GM19193 (cell line): ENCODE measurements around the gene SORCS2.

ENCODE experiments used
- POLR2A ChIP-seq: IDR thresholded peaks from 4 replicates; pipeline ENCODE4 v1.6.1; 2011; ENCODE audit not compliant: insufficient read depth, insufficient read length; ENCODE audit errors: extremely low read depth

SORCS2 gene

DNA sequence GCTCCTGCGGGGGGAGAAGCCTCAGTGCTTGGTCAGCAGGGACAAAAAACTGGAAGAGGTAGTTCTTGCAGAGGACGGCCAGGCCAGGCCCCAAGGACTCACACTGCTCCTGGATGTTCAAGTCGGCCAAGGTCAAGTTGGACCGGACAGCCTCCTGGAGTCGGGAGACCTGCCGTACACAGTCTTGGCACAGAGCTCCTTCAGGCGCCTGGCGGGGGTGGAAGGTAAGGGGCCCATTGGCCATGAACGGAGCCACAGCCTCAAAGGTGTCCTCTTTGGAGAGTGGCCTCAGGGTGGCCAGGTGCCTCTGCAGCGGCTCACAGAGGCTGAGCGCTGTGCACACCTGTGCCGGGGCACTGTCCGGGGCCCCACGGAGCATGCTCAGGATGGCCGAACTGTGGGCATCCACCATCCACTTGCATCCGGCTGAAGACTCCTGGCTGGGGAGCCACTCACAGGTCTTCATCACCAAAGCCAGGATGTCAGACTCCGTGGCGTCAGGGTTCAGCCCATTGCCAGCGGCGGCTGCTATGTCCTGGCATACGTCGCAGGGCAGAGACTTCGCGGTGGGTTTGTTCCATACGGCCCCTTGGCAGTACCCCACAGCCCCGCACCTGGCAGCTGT lies 241.9 kb downstream of the SORCS2 start:
- TF ChIP-seq POLR2A = no peak

DNA sequence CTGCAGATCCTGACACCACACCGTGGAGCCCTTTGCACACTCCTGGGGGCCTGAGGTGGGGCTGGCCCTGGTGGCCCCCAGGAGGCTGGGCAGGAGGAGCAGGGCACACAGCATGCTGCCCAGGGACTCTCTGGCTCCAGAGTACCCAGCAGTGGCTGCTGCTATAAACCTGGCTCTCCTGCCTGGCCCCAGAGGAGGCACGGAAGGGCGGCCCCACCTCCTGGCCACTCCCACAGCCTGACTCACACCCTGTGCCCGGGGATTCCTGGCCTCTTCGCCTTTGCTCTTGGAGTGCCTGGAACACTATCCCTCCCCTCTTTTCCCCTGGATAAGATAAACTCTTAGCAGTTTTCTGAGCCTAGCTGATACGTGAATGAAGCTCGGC lies 242.4 kb downstream of the SORCS2 start, which contains the start of gene PSAPL1:
Gene PSAPL1, minus strand, starts transcription at position 165 of the 385 bp plus-strand sequence. Its CDS starts 51 bp downstream, at position 114.
- TF ChIP-seq POLR2A = no peak

DNA sequence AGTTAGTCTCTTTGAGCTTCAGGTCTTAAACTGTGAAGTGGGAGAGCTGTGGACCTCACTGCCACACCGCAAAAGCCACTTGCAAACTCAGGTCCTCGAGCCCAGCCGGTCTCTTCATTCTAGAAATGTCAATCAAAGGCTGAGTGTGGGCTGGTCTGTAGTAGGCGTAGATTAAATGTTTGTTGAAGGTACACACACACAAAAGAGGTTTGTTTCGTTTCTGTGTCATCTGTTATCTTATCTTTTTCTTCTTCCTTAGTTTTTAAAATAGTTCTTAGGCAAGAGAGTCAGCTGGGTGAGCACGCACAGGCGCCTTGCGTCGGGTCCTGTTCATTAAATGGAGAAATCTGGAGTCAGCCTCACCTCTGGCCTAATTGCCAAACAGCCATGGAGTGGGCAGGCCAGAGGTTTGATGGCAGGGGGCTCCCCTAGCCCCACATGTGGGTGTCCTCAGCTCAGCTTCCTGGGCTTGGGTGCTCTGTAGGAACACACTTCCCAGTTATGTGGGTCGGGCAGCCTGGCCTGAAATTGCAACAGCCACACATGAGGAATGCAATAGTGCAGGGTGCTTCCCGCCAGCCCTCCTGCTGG lies 243.2 kb downstream of the SORCS2 start:
- no peak for TF ChIP-seq POLR2A

DNA sequence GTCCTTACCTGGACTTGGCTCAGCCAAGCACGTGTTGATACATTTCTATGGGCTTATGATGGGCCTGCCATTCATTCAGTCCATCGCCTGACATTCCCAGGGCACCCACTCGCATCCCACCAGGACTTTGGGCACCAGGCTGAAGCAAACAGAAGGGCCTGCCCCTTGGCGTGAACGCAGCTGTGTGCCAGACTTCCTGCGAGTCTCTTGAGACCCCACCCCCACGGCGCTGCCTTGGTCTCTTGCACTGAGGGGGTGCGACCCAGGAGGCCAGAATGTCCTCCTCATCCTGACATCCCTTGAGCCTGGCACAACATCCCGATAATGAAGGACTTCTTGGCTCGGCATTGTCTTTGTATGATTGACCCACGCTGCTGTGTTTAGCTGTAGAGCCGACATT lies 243.9 kb downstream of the SORCS2 start:
- no peak for TF ChIP-seq POLR2A

DNA sequence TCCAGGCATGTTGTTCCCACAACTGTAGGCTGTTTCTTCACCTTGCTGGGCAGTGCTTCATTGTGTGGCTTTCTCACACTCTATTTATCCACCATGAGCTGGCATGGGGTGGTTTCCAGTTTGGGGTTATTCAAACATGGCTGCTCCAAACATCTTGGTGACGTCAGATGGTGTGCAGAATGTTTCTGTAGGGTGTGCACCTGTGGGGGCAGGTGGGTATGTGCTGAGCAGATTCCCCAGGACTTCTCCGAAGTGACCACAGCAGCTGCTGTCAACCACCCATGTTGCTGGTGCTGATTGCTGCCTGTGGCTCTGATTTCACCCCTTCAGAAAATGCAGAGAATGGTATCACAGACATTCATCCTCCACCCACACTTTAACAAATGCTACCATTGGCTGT lies 247.4 kb downstream of the SORCS2 start:
- TF ChIP-seq POLR2A = no peak

DNA sequence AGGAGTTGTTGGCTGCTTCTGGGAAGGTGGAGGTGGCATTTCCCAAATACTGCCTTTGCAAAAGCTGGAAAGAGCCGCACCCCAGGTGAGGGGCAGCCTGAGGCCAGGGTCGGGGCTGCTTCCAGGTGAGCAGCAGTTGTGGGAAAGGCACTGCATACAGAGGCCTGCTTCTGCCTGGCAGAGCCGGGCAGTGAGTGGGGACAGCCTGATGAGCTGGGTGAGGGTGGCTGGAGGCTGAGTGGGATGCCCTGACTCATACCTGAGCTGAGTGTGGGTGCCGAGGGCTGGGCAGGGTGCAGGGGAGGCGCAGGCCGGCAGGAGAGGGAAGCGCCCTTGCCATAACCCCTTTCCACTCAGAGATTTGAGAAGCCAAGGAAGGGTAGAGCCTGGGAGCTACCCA lies 248.9 kb downstream of the SORCS2 start:
- TF ChIP-seq POLR2A = no peak

DNA sequence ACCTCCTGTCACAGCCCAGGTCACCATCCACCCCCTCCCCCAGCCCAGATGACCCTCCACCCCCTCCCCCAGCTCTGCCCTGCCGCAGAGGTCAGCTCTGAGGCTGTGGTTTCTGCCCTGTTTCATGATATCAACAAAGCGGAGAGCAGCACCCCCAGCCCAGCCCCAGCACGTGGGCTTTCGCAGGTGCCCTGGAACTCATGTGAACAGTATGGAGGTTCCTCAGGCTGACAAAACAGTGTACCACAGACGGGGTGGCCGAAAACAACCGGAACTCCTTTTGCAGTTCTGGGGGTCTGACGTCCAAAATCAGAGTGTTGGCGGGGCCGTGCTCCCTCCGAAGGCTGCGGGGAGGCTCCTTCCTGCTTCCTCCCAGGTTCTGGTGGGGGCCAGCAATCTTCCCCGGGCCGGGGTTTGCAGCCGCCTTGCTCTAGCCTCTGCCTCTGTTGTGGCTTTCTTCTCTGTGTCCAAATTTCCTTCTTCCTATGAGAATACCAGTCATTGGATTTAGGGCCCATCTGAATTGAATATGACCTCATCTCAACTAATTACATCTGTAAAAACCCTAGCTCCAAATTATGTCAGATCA lies 250.3 kb downstream of the SORCS2 start:
- no peak for TF ChIP-seq POLR2A

DNA sequence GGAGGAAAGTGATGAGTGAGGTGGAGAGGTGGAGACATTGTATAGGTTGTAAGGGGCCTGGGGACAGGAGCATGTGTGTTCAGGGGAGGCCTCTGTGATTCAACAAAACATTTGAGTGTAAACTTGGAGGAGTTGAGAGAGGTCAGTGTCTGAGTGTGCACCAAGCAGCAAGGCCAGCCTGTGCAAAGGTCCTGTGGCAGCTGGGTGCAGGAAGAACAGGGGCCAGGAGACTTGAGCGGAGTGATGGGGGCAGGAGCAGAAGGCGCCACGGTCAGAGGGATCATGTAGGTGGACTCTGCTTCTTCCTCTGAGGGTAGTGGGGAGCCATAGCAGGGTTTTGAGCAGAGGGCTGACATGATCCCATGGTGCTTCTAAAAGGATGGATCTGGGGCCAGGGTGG lies 252.0 kb downstream of the SORCS2 start:
- TF ChIP-seq POLR2A = no peak

DNA sequence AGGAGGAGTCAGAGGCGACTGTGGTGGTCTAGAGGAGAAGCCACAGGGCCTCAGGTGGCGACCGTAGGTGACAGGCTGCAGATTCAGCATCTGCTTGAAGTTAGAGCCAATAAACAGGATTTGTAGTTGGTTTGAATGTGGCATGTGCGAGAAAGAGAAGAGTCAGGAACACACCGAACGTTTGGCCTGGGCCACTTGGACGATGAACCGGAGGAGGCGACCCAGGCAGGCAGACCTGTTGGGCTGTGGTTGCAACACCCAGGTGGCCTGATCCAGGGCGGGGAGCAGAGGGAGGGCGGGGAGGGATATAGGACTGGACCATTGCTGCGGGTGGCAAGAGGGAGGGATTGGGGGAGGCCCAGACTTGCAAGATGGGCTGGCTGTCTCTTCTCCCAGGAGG lies 252.4 kb downstream of the SORCS2 start:
- no peak for TF ChIP-seq POLR2A

DNA sequence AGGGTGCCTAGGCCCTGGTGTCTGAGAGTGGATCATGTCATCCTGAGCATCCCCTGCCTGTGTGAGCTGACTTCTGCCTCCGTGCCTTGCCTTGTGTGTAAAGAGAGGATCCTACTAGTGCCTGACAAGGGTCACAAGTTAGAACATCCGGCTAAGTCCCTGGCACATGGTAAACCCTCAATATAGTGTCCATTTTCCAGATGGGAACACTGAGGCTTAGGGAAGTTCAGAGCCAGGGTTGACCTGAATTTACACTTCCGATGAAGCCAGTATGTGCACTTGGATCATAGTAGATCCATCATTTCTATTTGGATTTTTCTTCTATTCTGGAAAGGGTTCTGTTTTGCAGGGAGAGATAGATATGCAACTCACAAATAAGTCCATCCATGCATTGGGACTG lies 254.9 kb downstream of the SORCS2 start:
- TF ChIP-seq POLR2A = no peak

DNA sequence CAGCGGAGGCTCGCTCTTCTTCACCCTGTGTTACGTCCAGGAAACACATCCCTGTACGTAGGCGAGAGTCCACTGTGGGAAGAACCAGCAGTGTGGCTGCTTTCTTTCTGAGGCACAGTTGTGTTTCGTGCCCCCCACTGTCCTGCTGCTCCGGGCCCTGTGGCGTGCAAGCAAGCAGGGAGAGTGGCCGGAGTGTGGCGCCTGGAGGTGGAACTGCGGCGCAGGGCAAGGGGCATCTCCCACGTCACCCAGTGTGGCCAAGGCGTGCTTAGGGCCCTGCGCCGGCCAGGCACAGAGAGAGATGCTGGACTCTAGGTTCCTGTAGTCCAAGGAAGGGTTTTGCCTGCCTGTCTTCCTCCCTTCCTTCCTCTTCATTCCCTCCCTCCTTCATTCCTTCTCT lies 255.7 kb downstream of the SORCS2 start:
- TF ChIP-seq POLR2A = no peak

DNA sequence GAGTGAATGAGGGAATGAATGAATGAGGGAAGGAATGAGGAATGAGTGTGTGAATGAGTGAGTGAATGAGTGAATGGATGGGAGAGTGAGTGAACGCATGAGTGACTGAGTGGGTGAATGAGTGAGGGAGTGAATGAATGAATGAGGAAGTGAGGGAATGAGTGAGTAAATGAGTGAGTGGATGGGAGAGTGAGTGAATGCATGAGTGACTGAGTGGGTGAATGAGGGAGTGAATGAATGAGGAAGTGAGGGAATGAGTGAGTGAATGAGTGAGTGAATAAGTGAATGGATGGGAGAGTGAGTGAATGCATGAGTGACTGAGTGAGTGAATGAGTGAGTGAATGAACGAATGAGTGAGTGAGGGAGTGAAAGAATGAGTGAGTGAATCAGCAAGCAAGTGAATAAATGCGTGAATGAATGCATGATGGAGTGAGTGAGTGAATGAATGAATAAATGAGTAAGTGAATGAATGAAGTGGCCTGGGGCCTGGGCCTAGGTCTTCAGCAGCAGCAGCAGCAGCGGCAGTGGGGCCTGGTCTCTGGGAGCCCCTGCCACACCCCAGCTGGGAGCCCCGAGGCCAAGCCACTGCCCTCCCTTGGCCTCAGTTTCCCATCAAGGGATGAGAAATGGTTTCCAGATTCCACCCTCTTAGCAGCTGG lies 258.6 kb downstream of the SORCS2 start:
- TF ChIP-seq POLR2A = no peak

DNA sequence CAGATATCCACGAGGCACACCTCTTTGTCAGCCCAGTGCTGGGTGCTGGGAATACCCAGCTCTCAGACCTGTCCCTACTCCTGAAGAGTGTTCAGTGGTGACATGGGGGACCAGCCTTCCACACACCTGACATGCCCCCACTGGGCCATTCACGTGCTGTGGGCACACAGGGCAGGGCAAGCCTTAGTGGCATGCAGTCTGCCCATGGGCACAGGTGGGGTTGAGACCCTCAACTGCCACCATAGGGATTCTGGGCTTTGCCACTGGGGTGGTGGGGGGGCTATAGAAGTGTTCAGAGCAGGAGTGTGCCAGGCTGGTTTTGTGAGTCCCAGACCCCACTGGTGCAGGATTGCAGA lies 259.1 kb downstream of the SORCS2 start:
- TF ChIP-seq POLR2A = no peak

DNA sequence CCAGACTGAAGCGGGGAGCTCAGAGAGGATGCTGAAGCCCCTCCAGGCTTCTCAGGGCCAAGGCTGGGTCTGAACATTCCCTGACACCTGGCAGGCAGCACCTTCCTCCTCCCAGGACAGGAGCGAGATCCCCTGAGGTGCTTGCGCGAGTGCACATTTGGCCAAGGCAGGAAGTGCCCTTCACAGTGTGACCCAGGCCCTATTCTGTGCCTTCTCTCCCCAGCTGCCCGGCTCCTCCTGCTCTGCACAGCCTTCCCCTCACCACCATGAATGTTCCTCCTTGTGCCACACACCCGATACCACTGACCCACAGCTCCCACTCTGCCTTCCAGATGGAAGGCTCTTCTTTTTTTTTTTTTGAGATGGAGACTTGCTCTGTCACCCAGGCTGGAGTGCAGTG lies 259.5 kb downstream of the SORCS2 start:
- no peak for TF ChIP-seq POLR2A

DNA sequence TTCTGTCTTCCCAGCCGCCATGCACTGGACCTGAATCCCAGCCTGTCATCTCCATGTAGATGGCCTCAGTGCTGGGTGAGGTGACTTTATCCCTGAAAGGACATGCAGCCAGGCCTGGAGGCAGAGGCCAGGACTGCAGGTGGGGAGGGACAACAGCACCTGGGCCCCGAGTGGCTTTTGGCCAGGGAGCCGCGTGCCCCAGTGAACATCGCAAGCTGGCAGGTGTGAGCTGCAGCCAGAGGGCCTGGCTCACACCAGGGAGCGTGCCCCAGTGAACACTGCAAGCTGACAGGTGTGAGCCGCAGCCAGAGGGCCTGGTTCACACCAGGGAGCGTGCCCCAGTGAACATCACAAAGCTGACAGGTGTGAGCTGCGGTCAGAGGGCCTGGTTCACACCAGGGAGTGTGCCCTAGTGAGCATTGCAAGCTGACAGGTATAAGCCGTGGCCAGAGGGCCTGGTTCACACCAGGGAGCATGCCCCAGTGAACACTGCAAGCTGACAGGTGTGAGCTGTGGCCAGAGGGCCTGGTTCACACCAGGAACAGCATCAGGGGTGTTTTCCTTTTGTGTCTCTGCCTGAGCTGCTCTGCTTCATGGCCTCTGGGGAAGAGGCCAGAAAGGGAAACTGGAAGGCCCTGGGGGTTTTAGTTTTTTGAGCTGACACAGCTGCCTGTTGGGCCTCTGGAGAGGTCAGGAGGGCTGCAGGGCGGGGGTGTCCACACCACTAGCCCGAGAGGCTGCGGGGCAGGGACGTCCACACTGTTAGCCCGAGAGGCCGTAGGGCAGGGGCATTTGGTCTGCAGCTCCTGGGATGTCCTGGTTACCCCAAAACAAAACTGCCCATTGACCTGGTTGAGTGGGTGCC lies 265.1 kb downstream of the SORCS2 start:
- TF ChIP-seq POLR2A = no peak
